HUDEP-2 (cell line): ENCODE measurements around the gene LAIR2.

Experiments used
- DNase-seq, 76 experiments: peaks; one replicate each; lab custom pipeline; 2025; ENCODE audit not compliant: unreplicated experiment in 76 of 76; lab: John Stamatoyannopoulos, UW

LAIR2 gene, protein sequence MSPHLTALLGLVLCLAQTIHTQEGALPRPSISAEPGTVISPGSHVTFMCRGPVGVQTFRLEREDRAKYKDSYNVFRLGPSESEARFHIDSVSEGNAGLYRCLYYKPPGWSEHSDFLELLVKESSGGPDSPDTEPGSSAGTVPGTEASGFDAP

DNA sequence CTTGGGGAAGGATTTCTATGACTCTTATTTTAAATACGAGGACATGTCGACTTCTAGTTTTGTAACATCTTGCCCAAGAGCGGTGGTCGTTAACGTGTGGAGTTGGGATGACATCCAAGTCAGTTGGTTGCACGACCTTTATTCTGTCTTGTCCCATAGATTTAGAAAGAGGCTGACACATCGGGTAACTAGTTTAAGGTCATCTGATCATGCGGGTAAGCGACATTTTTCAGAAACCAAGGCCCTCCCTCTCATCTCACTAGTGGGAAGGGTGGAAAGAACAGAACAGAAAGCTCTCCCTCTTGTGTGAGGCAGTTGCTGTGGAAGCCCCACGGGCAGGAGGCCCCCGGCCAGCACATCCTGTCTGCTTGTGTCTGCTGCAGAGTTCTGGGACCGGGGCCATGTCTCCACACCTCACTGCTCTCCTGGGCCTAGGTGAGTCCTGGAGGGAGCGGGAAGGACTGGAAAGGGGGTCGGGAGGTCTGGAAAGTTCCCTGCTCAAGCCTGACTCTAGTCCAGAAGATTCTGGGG lies at the start of gene LAIR2:
Gene LAIR2 (plus strand): TSS at position 314 of the 531 bp plus-strand sequence. CDS start 88 bp downstream, at position 402.
- no peak for DNase-seq

DNA sequence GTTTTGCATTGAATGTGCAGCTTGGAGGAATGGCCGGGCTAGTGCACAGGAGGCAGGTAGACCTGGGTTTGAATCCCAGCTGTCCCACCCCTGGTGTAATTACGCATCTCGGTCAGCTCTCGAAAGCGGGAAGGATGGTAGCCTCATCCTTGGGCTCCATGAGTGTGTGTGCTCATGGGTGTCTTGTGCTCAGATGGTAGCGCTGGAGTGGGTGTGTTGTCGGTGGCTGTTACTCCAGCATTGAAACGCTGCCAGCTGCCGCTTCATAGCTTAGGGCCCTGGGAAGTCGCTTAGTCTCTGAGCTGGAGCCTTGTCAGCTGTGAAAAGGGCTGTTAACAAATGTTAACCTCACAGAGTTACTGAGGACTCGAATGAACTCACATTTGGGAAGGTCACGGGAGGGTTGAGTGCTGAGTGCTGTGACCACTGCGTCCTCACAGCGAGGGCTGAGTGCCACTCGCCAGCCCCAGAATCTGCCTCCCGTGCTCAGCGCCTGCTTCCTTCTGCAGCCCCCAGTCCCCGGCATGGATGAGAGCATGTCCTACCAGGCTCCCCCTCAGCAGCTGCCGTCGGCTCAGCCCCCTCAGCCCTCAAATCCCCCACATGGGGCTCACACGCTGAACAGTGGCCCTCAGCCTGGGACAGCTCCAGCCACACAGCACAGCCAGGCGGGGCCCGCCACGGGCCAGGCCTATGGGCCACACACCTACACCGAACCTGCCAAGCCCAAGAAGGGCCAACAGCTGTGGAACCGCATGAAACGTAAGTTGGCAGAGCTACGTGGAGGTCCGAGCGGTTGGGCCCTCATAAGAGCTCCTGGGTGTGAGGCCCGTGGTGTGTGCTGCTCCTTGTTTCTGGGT lies 48.5 kb upstream of the LAIR2 start:
- no peak for DNase-seq

DNA sequence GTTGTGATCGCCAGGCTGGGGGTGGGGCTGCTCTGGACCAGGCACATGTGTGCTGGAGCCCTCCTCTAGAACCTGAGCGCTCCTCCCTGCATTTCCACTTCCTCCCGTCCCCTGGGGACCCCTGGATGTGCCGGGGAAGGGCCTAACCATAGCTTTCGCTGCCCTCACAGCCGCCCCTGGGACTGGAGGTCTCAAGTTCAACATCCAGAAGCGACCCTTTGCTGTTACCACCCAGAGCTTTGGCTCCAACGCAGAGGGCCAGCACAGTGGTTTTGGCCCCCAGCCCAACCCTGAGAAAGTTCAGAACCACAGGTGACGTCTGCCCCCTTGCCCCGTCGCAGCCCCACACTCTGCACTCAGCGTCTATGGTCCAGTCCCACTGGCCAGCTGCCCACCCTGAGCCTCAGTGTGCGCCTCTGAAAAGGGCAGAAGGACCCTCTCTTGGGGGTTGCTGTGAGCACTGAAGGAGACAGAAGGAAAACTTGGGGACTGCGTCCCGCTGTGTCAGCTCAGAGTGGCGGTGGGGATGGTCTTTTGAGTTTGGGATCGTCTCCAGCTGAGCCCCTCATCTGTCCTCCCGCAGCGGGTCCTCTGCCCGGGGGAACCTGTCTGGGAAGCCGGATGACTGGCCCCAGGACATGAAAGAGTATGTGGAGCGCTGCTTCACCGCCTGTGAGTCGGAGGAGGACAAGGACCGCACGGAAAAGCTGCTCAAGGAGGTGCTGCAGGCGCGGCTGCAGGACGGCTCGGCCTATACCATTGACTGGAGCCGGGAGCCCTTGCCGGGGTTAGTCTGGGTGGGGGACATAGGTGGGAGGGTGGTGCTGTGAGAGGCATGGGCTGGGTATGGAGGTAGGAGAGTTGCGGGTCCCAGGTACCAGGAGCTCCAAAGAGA lies 47.6 kb upstream of the LAIR2 start:
- no peak for DNase-seq

DNA sequence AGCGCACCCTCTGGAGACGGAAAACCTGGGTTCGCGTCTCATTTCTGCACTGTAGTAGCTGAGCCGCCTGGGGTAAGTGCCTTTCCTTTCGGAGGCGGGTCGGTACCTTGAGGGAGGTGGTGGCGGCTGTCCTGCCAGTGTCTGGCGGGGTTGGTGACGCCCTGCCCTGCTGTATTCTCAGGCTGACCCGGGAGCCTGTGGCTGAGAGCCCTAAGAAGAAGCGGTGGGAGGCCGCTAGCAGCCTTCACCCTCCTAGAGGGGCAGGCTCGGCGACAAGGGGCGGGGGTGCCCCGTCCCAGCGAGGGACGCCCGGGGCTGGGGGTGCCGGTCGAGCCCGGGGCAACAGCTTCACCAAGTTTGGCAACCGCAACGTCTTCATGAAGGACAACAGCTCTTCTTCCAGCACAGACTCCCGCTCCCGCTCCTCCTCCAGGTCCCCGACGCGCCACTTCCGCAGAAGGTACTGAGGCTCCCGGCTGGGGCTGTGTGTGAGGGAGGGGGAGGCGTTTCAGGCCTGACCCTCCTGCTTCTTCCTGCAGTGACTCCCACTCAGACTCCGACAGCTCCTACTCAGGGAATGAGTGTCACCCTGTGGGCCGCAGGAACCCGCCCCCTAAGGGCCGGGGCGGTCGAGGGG lies 46.7 kb upstream of the LAIR2 start:
- no peak for DNase-seq

DNA sequence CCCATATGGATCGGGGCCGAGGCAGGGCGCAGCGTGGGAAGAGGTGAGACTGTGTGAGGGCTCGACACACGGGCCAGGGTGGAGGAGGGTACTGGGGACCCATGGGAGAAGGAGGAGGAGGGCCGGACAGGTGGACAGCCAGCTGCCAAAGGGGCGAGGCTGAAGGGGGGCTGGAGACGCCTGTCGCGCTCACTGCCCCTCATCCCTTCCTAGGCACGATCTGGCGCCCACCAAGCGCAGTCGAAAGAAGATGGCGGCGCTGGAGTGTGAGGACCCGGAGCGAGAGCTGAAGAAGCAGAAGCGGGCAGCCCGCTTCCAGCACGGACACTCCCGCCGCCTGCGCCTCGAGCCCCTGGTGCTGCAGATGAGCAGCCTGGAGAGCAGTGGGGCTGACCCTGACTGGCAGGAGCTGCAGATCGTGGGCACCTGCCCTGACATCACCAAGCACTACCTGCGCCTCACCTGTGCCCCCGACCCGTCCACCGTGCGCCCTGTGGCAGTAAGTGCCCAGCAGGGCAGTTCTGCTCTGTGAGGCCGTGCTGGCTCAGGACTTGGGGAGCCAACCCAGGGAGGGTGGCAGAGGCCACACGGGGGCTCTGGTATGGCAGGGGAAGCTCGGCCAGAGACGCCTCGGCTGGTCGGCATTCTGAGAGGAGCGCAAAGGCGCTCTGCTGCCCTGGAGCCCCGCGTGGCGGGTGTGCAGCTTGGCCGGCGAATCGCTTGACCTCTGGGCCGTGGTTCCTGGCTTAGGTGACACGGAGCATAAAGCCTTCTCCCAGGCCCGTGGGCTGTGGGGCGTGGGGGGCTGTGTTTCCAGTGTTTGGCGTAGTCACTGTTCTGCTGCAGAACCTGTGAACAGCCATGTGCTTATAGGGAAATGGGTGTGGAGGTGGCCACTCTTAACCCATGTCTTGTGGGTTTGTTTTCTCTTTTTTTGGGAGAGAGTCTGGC lies 45.9 kb upstream of the LAIR2 start:
- DNase-seq = no peak

DNA sequence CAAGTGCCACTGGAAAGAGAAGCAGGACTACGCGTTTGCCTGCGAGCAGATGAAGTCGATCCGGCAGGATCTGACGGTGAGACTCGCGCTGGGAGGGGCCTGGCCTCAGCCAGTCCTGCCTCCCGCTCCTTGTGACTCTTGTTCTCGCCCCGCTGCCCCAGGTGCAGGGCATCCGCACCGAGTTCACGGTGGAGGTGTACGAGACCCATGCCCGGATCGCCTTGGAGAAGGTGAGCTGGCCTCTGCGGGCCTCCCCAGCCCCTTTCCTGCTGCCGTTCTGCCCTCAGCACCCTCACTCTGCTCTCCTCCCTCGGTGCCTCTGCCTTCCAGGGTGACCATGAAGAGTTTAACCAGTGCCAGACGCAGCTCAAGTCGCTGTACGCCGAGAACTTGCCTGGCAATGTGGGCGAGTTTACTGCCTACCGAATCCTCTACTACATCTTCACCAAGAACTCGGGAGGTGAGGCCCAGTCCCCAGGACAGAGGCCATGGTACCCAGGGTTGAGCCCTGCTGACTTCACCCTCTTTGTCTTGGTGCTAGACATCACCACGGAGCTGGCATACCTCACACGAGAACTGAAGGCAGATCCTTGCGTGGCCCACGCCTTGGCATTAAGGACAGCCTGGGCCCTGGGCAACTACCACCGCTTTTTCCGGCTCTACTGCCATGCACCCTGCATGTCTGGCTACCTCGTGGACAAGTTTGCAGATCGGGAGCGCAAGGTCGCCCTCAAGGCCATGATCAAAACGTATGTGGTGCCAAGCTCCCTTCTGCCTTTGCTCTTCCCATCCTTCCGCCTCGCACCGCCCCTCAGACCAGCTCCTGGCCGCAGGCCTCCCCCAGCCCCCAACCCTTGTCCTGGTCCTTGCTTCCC lies 44.6 kb upstream of the LAIR2 start:
- no peak for DNase-seq

DNA sequence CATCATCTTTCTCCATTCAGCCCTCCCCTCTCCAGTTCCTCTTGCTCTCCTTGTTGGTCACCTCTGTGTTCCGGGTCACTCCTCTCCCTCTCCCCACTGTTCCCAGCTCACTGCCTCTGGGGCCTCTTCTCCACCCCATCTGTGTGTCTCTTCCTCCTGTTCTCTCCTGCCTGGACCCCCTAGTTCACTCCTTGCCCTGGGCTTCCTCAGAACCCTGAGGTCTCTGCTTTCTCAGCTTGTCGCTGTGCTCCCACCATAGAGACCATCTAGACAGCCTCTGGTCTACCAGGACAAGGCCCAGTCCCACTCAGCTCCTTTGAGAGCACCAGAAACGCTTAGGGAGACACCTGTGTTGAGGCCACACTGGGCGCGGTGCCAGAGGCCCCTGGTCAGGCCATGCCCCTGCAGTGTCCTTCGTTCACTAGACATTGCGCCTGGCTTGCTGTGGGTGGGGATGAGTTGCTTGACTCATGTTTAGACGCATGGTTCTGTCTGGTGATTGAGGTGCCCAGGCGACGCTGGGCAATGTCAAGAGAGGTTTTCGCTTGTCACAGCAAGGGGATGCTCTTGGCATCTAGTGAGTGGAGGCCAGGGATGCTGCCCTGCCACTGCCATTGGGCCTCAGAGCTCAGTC lies 43.9 kb upstream of the LAIR2 start:
- no peak for DNase-seq

DNA sequence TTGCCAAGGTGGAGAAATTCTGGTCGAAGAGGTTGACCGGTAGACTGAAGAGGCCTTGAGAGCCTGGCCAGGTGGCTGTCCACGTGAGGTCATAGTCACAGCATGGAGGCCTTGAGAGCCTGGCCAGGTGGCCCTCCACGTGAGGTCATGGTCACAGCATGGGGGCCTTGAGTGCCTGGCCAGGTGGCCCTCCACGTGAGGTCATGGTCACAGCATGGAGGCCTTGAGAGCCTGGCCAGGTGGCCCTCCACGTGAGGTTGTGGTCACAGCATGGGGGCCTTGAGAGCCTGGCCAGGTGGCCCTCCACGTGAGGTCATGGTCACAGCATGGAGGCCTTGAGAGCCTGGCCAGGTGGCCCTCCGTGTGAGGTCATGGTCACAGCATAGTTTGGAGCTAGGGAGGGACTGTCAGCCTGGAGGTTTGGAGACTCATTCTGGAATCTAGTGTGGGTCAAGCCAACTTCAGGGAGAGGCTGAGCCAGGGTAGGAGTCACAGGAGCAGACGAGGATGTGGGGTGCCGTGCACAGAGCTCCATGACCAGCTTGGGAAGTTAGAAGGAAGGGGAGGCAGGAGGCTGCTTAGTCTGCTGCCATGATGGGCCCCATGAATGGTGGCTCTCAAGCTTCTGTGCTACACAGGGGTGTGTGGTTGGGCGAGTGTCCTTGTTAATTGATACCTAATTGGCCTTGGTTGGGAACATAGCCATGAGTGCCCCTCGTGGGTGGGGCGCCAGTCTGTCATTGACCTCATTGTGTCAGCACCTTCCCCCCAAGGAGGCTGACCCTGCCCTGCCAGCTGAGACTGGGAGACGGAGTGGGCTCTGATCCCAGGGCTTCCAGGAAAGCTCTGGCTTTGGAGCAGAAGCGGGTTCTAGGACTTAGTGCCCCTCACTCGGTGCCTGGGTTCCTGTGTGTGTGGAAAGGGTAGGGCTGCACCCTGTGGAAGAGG lies 43.1 kb upstream of the LAIR2 start:
- DNase-seq = no peak

DNA sequence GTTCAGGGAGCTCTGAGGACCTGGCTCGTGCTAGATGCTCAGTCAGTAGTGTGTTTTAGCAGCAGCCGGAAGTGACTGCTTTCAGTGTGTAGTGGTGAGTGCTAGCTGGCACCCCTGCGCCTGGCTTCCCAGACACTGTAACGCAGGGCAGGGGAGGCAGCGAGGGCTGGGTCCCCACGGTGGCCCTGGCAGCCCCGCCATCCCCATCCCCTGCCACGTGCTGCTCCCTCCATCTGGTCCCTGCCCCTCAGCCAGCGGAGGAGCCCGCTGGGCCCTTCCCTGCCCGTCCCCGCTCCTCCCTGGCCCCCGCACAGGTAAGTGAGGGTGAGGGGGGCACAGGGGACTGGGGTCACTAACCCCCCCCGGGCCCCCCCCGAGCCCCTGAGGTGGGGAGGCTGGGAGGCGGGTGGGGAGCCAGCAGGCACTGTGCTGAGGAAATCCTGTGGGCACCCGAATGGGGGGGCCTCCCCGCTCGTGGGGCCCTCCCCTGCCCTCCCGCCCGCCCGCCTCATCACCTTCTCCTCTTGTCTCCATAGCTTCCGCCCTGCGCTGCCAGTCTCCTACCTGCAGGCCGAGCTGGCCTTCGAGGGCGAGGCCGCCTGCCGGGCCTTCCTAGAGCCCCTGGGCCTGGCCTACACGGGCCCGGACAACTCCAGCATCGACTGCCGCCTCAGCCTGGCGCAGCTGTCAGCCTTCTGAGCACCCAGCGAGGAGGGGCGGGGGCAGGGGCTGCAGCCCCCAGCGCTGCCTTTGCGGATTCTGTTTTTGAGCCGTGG lies 42.2 kb upstream of the LAIR2 start:
- DNase-seq = no peak

DNA sequence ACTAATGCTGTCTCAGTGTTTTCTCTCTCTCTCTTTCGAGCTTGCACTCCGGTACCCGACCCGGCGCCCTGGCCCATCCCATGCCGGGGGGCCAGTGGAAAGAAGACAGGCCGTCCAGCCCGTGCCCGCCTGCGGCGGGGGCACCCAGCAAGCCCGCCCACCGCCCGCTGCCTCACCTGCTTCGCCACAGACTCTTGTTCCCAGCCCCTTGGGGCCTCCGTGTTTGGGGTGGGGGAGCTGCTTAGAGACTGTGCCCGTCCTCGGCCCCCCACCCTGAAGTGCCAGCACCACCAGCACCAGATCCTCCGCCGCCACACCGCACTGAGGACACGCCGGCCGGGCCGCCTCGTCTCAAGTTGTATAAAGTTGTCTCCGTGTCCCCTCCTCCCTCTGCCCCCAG lies 41.4 kb upstream of the LAIR2 start:
- no peak for DNase-seq

DNA sequence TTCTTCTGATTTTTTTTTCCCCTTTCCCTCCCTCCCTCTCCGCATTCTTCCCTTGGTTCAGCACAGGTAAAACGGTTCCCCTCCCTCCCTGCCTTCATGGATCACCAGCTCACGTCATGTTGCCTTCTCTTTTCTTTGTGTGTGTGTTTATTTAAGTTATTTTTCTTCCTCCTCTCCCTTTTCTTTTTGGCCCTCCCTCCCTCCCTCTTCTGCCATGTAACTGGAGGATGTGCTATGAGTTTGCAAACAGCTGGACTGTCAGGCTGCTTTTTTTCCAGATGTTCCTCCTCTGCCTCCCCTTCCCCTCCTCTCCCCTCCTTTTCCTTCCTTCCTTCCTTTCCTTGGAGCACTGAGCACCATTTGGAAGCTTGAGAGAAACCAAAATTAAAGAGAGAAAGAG lies 41.0 kb upstream of the LAIR2 start:
- DNase-seq = no peak

DNA sequence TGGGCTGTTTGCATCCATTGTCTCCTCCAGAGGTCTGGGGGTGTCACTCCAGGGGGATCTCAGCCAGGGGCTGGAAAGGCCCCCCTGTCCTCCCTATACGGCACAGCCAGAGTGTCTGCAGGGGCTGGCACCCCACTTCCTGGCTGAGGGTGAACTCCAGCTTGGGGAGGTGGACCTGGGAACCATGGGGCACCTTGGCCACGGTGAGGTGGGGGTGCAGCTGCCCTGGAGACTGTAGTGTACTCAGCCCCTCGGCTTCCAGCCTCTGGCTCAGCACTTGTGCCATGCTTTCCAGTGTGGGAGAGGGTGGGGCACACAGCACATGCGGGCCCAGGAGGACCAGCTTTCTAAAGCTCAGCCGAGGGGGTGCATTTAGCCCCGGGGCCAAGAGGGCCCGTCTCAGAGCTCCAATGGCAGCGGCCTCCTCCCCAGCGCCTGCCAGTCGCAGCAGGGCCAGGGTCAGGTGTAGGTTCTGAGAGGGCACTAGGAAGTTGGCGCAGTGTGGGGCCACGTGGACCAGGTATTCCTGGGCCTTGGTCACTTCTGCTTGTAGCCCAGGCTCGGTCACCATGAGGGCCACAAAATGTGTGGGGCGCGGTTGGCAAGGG lies 40.5 kb upstream of the LAIR2 start:
- DNase-seq = peak in 13 of 76 experiments; percentile 10 to 74 (median 49)

DNA sequence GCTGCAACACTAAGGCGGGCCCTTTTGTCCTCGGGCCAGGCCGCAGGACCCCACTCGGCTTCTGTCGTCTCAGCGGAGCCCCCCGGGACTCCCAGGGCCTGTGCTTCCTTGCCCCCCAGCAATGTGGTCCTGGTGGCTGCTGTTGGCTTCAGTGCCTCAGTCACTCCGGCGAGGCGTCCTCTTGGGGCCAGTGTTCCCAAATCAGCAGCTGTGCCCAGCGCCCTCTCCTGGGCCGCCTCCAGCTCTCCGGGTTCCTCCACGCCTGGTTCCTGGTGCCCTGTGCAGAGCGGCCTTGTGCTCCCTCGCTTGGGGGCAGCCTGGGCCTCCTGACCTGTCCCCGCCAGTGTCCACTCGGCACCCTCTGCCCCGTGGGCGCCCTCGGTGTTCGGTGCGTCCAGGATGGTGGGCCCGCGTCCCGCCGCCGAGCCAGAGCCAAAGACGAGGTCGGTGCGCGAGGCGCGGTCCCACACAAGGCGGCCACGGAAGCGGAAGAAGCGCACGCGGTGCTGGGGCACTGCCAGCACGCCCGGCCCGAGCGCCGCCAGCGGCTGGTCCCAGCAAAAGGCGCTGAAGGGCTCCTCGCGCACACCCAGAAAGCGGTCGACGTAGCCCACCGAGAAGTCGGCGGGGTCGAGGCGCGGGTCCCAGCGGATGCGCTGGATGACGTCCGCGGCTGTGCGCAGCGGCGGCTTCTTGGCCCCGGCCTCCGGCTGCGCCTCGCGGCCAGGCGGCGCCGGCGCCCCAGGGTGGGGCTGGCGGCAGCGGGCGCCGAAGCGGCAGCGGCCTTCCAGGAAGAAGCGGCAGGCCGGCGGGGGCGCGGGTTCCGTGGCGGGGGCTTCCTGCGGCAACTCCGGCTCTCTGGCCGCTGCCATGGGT lies 39.7 kb upstream of the LAIR2 start:
- DNase-seq = peak in 69 of 76 experiments; percentile 33 to 92 (median 73)

DNA sequence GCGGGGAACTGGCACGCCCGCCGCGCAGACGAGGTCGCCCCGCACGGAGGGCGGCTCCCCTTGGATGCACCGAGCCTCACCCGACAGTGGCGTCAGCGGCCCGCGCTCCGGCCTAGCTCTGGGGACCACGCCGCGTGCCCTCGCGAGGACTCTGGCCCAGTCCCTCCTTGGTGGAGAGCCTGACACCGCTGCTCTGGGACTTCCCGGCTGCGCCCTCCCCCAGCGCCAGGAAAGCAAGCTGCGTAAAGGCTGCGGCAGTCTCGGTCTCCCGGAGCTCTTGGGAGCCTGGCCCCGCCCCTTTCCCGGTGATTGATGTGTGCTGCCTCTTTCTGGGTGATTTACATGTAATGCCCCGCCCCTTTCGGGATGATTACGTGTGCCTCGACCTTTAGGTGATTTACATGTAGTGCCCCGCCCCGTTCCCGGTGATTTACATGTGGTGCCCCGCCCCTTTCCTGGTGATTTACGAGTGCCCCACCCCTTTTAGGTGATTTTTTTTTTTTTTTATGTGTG lies 39.0 kb upstream of the LAIR2 start, which contains the start of gene LENG9:
Gene LENG9 (minus strand): TSS at position 248 of the 513 bp plus-strand sequence. CDS start 252 bp downstream, outside the sequence.
- DNase-seq = peak; percentile 91 to 100 (median 99)
